NOMO-1 (cell line): ENCODE results near the gene HSD17B13.
"Not testable (repeated sequence)": the region's sequence is repeated elsewhere in the genome, so short reads cannot be mapped to it uniquely, and the experiment has no call there.

Source experiments
- DNase-seq, 2 experiments: peaks; one replicate each; lab custom pipeline; 2025; ENCODE audit not compliant: unreplicated experiment in 2 of 2; lab: John Stamatoyannopoulos, UW

The HSD17B13 gene

GRCh38 chr4:87317527-87317926, 5.2 kb downstream of the HSD17B13 start:
- no peak for DNase-seq

DNA sequence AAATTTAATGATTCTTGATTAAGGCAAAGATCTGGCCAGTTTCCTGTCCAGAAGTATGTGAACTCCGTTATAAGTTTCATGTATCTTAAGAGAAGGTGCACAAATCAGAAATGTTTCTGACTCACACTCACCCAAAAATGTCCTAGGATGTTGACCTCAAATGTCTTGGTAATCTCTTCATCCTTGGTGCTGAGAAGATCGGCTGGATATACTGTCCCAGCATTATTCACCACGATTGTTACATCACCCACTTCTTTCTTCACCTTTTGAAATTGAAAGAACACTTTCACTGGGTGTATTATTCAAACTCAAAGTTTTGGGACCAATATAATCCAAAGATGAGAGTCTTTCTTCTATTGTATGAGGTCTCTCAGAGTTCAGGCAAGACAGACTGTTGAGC, 5.7 kb downstream of the HSD17B13 start:
- DNase-seq = no peak

- not testable (repeated sequence) for DNase-seq
These were observed 7.7 kb downstream of the HSD17B13 start for GRCh38 chr4:87315000-87315399.

DNA sequence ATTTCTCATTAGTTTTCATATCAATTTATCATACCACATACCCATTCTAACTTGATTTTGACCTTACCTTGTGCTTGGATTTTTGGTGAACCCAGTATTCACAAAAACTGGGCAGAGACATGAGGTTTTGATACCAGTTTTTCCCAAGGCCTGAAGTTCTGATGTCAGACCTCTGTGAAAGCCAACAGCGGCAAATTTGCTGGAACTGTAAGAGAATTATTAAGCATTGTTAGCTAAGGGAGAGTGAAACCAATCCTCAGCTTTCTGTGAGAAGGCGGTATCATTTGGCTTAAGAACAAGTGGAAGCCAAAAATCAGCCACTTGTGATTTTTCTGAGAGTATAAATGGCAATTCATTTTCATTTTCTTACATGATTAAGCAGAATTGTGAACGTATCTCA, 8.9 kb downstream of the HSD17B13 start:
- no peak for DNase-seq

- no peak for DNase-seq
These were observed 11.0 kb downstream of the HSD17B13 start for GRCh38 chr4:87311684-87312083.

GRCh38 chr4:87310691-87311335, 11.9 kb downstream of the HSD17B13 start:
- DNase-seq = no peak

GRCh38 chr4:87309625-87310024, 13.1 kb downstream of the HSD17B13 start:
- no peak for DNase-seq

DNA sequence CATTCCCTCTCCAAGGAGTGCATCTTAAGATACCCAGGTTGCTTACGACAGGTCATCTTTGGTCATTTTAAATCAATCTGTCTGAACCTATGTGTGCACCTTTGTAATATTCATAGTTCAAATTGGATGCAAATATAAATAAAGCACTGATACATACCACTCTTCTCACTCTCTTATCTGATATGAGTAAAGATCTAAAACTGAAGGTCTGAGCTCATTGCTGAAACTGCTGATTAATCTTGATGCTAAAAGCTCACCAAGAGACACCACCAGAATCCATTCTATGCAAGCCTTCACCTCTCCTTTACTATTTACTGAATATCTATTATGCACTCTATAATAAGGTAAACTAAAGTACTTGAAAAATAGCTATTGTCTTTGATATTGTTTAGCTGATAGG, 16.6 kb downstream of the HSD17B13 start:
- DNase-seq = no peak

GRCh38 chr4:87305562-87305961, 17.1 kb downstream of the HSD17B13 start:
- no peak for DNase-seq

DNA sequence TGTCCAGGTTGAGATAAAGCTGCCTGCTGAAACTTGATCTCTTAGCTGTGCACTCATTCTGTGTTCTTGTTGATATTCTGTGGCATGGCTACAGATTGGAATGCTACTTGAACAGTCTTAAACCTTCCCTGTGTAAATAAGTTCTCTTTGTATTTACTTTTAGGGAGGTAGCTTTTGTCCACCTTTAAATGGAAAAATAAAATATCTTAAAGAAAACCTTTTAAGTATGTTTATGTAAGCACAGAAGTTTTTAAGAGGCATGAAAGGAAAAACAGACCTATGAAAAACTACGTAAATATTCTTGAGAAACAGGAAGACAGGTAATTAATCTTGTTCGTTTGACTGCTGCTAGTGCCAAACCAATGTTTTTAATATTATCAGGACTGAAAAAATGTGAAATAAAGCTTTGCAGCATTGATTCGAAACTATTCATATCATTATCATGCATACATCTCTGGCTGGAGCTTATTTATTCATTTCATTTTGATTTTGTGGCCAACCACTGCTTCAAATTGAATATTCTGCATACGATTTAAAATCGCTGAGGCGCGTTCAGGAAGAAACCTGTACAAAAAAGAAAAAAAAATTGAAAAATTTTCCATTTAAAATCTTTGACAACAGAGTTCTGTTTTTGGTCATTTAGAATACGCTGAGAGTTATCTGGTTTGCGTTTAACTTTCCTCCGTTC, 17.8 kb downstream of the HSD17B13 start:
- DNase-seq = no peak

DNA sequence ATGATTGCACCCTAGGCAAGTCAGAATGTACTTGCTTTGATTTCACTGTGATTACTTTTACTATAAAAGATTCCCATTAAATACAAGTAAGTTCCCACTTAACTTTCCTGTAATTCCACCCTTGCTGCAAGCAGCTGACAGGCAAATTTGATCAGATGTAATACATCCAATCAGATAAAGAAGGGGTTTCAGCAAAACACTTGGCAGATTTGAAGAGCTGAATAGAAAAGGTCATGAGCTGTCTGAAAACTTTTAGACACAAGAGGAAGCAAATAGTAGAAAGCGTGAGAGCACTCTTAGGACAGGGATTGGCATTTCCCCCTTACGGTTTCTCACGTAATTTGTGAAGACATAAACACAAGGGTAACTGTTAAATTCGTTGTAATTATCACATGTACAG, 22.8 kb downstream of the HSD17B13 start:
- DNase-seq = peak; percentile 15 to 44

GRCh38 chr4:87298362-87298761, 24.3 kb downstream of the HSD17B13 start:
- no peak for DNase-seq

- not testable (repeated sequence) for DNase-seq
These were observed 27.8 kb downstream of the HSD17B13 start for GRCh38 chr4:87294911-87295310.

DNA sequence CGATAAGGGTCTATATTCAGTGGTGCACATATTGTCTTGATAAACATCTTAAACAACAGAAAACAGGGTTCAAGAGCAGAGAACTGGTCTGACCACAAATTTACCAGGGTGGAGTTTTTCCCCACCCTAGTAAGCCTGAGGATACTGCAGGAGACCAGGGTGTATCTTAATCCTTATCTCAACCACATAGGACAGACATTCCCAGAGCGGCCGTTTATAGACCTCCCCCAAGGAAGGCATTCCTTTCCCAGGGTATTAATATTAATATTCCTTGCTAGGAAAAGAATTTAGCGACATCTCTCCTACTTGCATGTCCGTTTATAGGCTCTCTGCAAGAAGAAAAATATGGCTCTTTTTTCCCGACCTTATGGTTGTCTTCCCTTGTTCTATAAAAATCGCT, 28.8 kb downstream of the HSD17B13 start:
- not testable (repeated sequence) for DNase-seq

GRCh38 chr4:87286970-87287369, 35.7 kb downstream of the HSD17B13 start:
- no peak for DNase-seq

- DNase-seq = not testable (repeated sequence)
These were observed 38.4 kb downstream of the HSD17B13 start for GRCh38 chr4:87284268-87284667.

DNA sequence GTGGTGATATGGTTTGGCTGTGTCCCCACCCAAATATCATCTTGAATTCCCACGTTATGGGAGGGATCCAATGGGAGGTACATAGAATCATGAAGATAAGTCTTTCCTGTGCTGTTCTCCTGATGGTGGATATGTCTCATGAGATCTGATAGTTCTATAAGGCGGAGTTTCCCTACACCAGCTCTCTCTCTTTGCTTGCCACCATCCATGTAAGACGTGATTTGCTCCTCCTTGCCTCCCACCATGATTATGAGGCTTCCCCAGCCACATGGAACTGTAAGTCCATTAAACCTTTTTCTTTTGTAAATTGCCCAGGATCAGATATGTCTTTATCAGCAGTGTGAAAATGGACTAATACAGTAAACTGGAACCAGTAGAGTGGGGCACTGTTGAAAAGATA, 39.5 kb downstream of the HSD17B13 start:
- no peak for DNase-seq

GRCh38 chr4:87281603-87282002, 41.1 kb downstream of the HSD17B13 start:
- no peak for DNase-seq

- DNase-seq = no peak
These were observed 44.3 kb downstream of the HSD17B13 start for GRCh38 chr4:87278335-87278794.

GRCh38 chr4:87275311-87275710, 47.4 kb downstream of the HSD17B13 start:
- DNase-seq = no peak

- DNase-seq = peak in 1 of 2 experiments; percentile 21
These were observed 47.9 kb downstream of the HSD17B13 start for GRCh38 chr4:87274803-87275202.

GRCh38 chr4:87274327-87274726, 48.4 kb downstream of the HSD17B13 start:
- no peak for DNase-seq
